HG03039 (cell line): ENCODE measurements around the gene RIC1.
A peak's percentile ranks its signal among the peaks of the same experiment; 100 is the strongest.
"Not testable (repeated sequence)": the region's sequence is repeated elsewhere in the genome, so short reads cannot be mapped to it uniquely, and the experiment has no call there.

Experiments used
- ATAC-seq: cut with Tn5 transposase; IDR thresholded peaks from one replicate; pipeline ENCODE4 v1.9.1; 2021; ENCODE audit warnings: mild to moderate bottlenecking, moderate library complexity; ENCODE audit not compliant: unreplicated experiment

The RIC1 gene

GRCh38 chr9:5667391-5667790, 38.5 kb downstream of the RIC1 start:
- ATAC-seq, result no peak

GRCh38 chr9:5670079-5670478, 41.2 kb downstream of the RIC1 start:
- no peak for ATAC-seq

GRCh38 chr9:5671711-5672353, 42.9 kb downstream of the RIC1 start:
- ATAC-seq, result no peak

GRCh38 chr9:5675046-5675445, 46.1 kb downstream of the RIC1 start:
- ATAC-seq, result not testable (repeated sequence)

GRCh38 chr9:5683591-5683990, 54.7 kb downstream of the RIC1 start:
- ATAC-seq, result not testable (repeated sequence)

GRCh38 chr9:5684101-5684500, 55.2 kb downstream of the RIC1 start:
- no peak for ATAC-seq

- ATAC-seq, result no peak
Observed at GRCh38 chr9:5688109-5688508, 59.2 kb downstream of the RIC1 start.

GRCh38 chr9:5690278-5690677, 61.4 kb downstream of the RIC1 start:
- no peak for ATAC-seq

- no peak for ATAC-seq
Observed at GRCh38 chr9:5695860-5696259, 67.0 kb downstream of the RIC1 start.

- ATAC-seq, result peak; percentile 72
Observed at GRCh38 chr9:5696884-5697283, 68.0 kb downstream of the RIC1 start.

GRCh38 chr9:5698004-5698403, 69.1 kb downstream of the RIC1 start:
- ATAC-seq, result no peak

GRCh38 chr9:5698810-5699556, 70.1 kb downstream of the RIC1 start:
- no peak for ATAC-seq

- no peak for ATAC-seq
Observed at GRCh38 chr9:5708414-5708813, 79.5 kb downstream of the RIC1 start.

- ATAC-seq, result no peak
Observed at GRCh38 chr9:5712651-5713390, 83.9 kb downstream of the RIC1 start.

- no peak for ATAC-seq
Observed at GRCh38 chr9:5714501-5715401, 85.8 kb downstream of the RIC1 start.

GRCh38 chr9:5715548-5716127, 86.7 kb downstream of the RIC1 start:
- no peak for ATAC-seq

- ATAC-seq, result not testable (repeated sequence)
Observed at GRCh38 chr9:5717434-5717833, 88.5 kb downstream of the RIC1 start.

- ATAC-seq, result no peak
Observed at GRCh38 chr9:5718296-5719032, 89.6 kb downstream of the RIC1 start.

- ATAC-seq, result no peak
Observed at GRCh38 chr9:5719100-5719926, 90.4 kb downstream of the RIC1 start.
